Endothelial cell of umbilical vein (primary cell): ENCODE results near the gene KCNIP3.

Source experiments
- EZH2 ChIP-seq: IDR thresholded peaks from 2 replicates; pipeline ENCODE4 v1.6.1; 2012; ENCODE audit warnings: borderline replicate concordance, low read depth, mild to moderate bottlenecking, moderate library complexity, low read length, inconsistent platforms; ENCODE audit not compliant: severe bottlenecking
- POLR2A ChIP-seq: IDR thresholded peaks from 2 replicates; pipeline ENCODE4 v1.6.1; 2012; ENCODE audit warnings: low read depth, mild to moderate bottlenecking, control low read depth, low read length
- POLR2AphosphoS5 ChIP-seq: IDR thresholded peaks from 2 replicates; pipeline ENCODE4 v1.6.1; 2012; ENCODE audit warnings: low read depth, mild to moderate bottlenecking, control low read depth, low read length, moderate library complexity; ENCODE audit not compliant: insufficient read depth
- TF ChIP-seq, protein P1 (sequence below), 2 donors: IDR thresholded peaks; 1 replicate in 1 of 2; 2 replicates in 1 of 2; pipeline ENCODE4 v1.5.1; 2011; ENCODE audit warnings: low read length in 2 of 2, mild to moderate bottlenecking in 2 of 2, moderate library complexity in 2 of 2, control low read depth in 1 of 2, inconsistent platforms in 1 of 2, low read depth in 1 of 2; ENCODE audit not compliant: insufficient read depth in 1 of 2; ENCODE audit errors: extremely low read depth in 1 of 2
- TF ChIP-seq, protein P2 (sequence below): IDR thresholded peaks from 2 replicates; pipeline ENCODE4 v1.6.1; 2011; ENCODE audit not compliant: insufficient read depth, insufficient read length

DNA sequence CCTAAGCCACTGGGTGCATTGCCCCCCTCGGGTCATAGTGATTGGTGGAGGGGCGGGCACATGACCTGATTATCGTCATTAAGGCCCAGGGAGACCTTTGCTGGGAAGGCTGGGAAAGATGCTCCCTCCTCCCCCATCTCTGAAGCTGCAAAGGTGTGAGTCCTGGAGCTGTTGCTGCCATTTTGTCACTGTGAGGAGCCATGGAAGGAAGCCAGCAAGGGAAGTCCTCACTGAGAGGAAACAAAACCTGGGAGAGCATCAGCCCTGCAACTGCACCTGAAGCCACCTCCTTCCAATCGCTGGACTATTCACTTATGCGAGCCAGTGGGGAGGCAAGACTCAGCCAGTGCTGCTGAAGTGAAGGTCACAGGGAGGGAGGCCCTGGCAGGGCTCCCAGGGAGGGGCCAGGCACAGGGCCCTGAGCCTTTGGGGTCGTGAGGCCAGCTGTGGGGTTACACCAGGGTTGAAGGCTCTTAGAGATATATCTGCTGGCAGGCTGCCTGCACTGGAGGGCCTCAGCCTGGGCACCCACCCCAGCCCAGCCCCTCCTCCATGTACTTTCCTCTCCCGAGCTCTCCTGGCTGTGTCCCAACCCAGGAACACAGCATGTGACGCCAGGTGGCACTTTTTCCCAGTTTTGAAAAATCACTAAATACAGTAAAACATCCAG lies 94.6 kb downstream of the KCNIP3 start:
- no peak for TF ChIP-seq POLR2AphosphoS5
- TF ChIP-seq EZH2: no peak
- TF ChIP-seq, protein P1, sequence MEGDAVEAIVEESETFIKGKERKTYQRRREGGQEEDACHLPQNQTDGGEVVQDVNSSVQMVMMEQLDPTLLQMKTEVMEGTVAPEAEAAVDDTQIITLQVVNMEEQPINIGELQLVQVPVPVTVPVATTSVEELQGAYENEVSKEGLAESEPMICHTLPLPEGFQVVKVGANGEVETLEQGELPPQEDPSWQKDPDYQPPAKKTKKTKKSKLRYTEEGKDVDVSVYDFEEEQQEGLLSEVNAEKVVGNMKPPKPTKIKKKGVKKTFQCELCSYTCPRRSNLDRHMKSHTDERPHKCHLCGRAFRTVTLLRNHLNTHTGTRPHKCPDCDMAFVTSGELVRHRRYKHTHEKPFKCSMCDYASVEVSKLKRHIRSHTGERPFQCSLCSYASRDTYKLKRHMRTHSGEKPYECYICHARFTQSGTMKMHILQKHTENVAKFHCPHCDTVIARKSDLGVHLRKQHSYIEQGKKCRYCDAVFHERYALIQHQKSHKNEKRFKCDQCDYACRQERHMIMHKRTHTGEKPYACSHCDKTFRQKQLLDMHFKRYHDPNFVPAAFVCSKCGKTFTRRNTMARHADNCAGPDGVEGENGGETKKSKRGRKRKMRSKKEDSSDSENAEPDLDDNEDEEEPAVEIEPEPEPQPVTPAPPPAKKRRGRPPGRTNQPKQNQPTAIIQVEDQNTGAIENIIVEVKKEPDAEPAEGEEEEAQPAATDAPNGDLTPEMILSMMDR (IDR thresholded peaks at IDR 0.05; ENCODE audit: extremely low read depth in 1 of 2, insufficient read depth in 1 of 2, low read depth in 1 of 2, low read length in 2 of 2): no peak
- TF ChIP-seq POLR2A: no peak
- TF ChIP-seq, protein P2, sequence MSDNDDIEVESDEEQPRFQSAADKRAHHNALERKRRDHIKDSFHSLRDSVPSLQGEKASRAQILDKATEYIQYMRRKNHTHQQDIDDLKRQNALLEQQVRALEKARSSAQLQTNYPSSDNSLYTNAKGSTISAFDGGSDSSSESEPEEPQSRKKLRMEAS: no peak
